ENCODE results near the gene COL6A5. TPM values are rescaled to one million over a fixed set of nuclear protein-coding genes. Genes with fewer than 3 reads are reported as not detected.

COL6A5 gene
- total RNA-seq, 4 donors from 2014 or later = 0.04 TPM; not detected in 3

DNA sequence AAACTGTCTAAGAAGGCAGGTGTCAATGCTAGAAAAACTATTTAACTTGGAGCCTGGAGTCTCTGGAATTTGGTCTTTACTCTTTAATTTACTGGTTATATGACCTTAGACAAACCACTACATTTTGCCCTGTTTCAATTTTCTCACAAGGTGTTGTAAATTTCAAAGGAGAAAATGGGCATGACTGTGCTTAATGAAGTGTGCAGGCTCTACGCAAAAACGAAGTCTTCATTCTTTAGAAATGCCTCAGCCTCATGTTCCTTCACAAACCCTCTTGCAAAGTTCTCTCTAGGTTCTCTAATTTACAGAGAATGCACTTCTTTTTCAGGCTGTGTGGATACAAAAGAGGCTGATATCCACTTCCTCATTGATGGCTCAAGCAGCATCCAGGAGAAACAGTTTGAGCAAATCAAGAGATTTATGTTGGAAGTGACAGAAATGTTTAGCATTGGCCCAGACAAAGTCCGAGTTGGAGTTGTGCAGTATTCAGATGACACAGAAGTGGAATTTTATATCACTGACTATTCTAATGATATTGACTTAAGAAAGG, 39.1 kb downstream of the COL6A5 start:
- no peak for ATAC-seq

DNA sequence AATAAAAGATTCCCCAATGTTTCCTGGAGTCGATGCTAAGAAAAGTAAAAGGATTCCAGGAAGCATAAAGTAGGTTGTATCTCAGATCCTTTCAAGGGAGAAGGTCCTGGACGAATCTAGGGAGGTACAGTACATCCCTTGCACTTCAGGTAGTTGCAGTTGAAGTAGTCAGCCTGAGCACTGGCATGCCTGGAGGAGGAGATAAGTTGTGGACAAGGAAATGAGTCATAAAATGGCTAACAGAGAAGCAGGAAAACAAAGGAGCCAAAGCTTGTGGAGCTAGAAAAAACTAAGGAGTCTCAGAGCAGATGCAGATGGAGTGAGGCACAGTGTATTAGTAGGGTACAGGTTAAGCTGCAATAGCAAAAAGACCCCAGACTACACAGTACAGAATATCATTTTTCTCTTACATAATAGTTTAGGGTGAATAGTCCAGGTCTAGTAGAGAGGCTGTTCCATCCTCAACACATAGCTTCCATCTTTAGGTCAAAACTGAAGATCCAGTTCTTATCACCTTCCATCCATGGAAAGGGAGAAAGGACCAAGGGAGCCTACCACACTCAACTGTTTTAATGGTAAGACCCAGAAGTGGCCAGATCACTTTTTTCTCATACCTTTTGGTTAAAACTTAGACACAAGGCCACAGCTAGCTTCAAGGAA, 41.3 kb downstream of the COL6A5 start:
- Histone ChIP-seq H3K36me3 (no peaks in the 10 kb centered on the region), H3K4me1 (no peaks in the 10 kb centered on the region), H3K27ac (no peak overlapping the region), H3K9me3 (no peaks in the 10 kb centered on the region), H3K4me3 (no peak overlapping the region), H3K27me3 (peaks cover 3% of the 10 kb centered on the region)
- 69 to 71% methylated on average over 2 of the region's 2 CpGs for WGBS, 2 donors (ENCODE audit: low coverage in 1 of 2)
- no peak for ATAC-seq
- TF ChIP-seq, protein P1, sequence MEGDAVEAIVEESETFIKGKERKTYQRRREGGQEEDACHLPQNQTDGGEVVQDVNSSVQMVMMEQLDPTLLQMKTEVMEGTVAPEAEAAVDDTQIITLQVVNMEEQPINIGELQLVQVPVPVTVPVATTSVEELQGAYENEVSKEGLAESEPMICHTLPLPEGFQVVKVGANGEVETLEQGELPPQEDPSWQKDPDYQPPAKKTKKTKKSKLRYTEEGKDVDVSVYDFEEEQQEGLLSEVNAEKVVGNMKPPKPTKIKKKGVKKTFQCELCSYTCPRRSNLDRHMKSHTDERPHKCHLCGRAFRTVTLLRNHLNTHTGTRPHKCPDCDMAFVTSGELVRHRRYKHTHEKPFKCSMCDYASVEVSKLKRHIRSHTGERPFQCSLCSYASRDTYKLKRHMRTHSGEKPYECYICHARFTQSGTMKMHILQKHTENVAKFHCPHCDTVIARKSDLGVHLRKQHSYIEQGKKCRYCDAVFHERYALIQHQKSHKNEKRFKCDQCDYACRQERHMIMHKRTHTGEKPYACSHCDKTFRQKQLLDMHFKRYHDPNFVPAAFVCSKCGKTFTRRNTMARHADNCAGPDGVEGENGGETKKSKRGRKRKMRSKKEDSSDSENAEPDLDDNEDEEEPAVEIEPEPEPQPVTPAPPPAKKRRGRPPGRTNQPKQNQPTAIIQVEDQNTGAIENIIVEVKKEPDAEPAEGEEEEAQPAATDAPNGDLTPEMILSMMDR (IDR thresholded peaks at IDR 0.05) = no peak
- TF ChIP-seq POLR2AphosphoS5 (IDR thresholded peaks at IDR 0.05) = no peak
- TF ChIP-seq POLR2A (IDR thresholded peaks at IDR 0.05) = no peak
- no peak for TF ChIP-seq EP300 (IDR thresholded peaks at IDR 0.05)

More for the DNA sequence above, 39.1 kb downstream of the COL6A5 start:
- H3K27me3 ChIP-seq = peaks cover 3% of the 10 kb centered on the region
- no peak overlapping the region for H3K4me3 ChIP-seq
- no peak for TF ChIP-seq POLR2AphosphoS5 (IDR thresholded peaks at IDR 0.05)
- WGBS, 2 donors (ENCODE audit: low coverage in 1 of 2) = 37 to 76% methylated on average over 3 of the region's 3 CpGs
- H3K27ac ChIP-seq = no peak overlapping the region
- no peaks in the 10 kb centered on the region for H3K9me3 ChIP-seq
- no peaks in the 10 kb centered on the region for H3K4me1 ChIP-seq
- H3K36me3 ChIP-seq = no peaks in the 10 kb centered on the region

DNA sequence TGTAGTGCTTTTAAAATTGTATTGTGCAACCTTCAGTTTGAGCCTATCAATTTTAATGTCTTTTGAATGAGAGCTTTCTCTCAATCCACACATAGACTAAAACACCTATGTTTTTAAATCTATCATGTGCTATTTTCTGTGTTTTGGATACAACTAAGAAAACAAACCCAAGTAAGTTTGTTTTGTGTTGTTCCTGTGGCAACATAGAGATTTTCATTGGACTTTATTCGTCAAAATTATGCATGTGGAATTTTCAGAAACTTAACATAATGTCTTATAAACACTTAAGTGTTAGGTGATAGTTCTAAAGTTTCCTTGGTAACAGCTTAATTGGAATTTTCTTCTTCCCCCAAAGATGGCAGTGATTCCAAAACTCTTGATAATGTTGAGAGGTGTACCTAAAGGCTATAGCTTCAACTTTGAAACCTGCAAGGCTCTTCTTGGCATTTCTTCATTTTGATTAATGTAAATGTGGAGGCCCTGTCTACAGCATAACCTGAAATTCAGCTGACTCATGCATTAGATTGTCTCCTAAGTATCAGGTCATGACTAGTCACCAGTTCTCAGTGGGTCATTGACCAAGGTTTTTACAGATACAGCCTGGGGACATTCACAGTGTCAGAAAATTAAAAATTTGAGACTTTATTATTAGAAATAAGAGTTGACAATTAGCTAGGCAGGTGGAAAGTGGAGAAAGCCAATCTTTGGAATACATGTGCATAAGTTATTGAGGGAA, 44.4 kb downstream of the COL6A5 start:
- WGBS, 2 donors (ENCODE audit: low coverage in 1 of 2) = 43 to 50% methylated on average over 1 of the region's 1 CpG
- no peaks in the 10 kb centered on the region for H3K4me1 ChIP-seq
- no peak overlapping the region for H3K27ac ChIP-seq
- no peak for ATAC-seq
- H3K36me3 ChIP-seq = no peaks in the 10 kb centered on the region
- TF ChIP-seq EP300 (IDR thresholded peaks at IDR 0.05) (no peak), POLR2AphosphoS5 (IDR thresholded peaks at IDR 0.05) (no peak)
- no peaks in the 10 kb centered on the region for H3K9me3 ChIP-seq
- H3K27me3 ChIP-seq = no peaks in the 10 kb centered on the region
- no peak overlapping the region for H3K4me3 ChIP-seq

DNA sequence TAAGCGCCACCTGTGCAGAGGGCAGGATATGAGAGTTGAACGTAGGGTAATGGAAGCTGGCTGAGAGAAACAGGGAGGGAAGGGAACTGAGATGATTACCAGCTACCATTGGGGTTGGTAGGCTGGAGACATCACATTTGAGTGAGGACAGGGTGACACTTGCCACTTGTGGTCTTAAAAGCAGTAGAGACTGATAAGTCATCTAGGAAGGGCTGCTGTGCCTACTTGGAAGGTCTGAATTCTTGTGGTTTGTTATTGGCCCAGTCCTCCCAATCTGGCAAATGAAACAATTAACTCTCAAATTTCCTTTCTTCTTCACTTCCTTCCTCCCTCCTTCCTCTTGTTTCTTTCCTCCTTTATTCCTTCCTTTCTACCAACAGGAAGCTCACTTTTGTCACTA, 46.8 kb downstream of the COL6A5 start:
- H3K4me3 ChIP-seq = no peak overlapping the region
- H3K9me3 ChIP-seq = no peaks in the 10 kb centered on the region
- no peaks in the 10 kb centered on the region for H3K4me1 ChIP-seq
- TF ChIP-seq POLR2AphosphoS5 (IDR thresholded peaks at IDR 0.05) (no peak), POLR2A (IDR thresholded peaks at IDR 0.05) (no peak), EP300 (IDR thresholded peaks at IDR 0.05) (no peak)
- TF ChIP-seq, protein P1 (IDR thresholded peaks at IDR 0.05) = no peak
- H3K27me3 ChIP-seq = no peaks in the 10 kb centered on the region
- ATAC-seq = no peak
- WGBS, 2 donors (ENCODE audit: low coverage in 1 of 2) = 80% methylated on average over 1 of the region's 2 CpGs; no CpG with 5 or more reads in 1 of the 2 donors
- H3K36me3 ChIP-seq = no peaks in the 10 kb centered on the region
- H3K27ac ChIP-seq = no peak overlapping the region

DNA sequence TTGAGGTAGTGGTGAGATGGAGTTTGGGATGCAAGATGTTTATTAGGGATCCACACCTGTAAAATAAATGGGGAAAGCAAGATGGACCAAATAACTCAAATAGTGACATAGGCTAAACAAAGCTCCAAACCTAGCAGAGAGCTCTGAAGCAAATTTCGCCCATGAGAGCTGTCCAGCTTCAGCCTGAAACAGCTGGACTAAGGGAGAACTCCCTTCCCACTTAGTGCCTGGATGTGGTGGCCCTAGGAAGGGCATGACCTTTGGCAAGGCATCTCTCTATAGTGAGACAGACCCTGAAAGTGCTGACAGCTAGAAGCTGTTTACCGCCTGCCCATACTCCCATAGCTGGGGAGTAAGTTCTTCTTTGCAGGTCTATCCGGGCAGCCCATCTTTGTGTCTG, 48.1 kb downstream of the COL6A5 start:
- Histone ChIP-seq H3K4me1 (no peaks in the 10 kb centered on the region), H3K9me3 (no peaks in the 10 kb centered on the region), H3K27ac (no peak overlapping the region), H3K4me3 (no peak overlapping the region), H3K27me3 (no peaks in the 10 kb centered on the region), H3K36me3 (no peaks in the 10 kb centered on the region)
- ATAC-seq = no peak
- 82% methylated on average over 2 of the region's 3 CpGs; no CpG with 5 or more reads in 1 of the 2 donors for WGBS, 2 donors (ENCODE audit: low coverage in 1 of 2)
- no peak for TF ChIP-seq POLR2A (IDR thresholded peaks at IDR 0.05)
- TF ChIP-seq, protein P1 (IDR thresholded peaks at IDR 0.05) = no peak
- no peak for TF ChIP-seq POLR2AphosphoS5 (IDR thresholded peaks at IDR 0.05)
- no peak for TF ChIP-seq EP300 (IDR thresholded peaks at IDR 0.05)

Measured in gastroesophageal sphincter (tissue), 4 donors.